PC-3 (cell line): ENCODE results near the gene SCUBE1.

Experiments used
- EZH2 ChIP-seq: fragments of 300-600 bp; sonication (generic); IDR thresholded peaks from one replicate; pipeline ENCODE4 v1.6.1; 2017; ENCODE audit warnings: antibody characterized with exemption, mild to moderate bottlenecking, low read length; ENCODE audit not compliant: unreplicated experiment
- TF ChIP-seq, protein P1 (sequence below): fragments of 300-600 bp; sonication (generic); conservative IDR thresholded peaks from 2 replicates; pipeline ENCODE4 v1.5.1; 2017; ENCODE audit warnings: antibody characterized with exemption, low read depth, mild to moderate bottlenecking, low read length

- TF ChIP-seq, protein P1, sequence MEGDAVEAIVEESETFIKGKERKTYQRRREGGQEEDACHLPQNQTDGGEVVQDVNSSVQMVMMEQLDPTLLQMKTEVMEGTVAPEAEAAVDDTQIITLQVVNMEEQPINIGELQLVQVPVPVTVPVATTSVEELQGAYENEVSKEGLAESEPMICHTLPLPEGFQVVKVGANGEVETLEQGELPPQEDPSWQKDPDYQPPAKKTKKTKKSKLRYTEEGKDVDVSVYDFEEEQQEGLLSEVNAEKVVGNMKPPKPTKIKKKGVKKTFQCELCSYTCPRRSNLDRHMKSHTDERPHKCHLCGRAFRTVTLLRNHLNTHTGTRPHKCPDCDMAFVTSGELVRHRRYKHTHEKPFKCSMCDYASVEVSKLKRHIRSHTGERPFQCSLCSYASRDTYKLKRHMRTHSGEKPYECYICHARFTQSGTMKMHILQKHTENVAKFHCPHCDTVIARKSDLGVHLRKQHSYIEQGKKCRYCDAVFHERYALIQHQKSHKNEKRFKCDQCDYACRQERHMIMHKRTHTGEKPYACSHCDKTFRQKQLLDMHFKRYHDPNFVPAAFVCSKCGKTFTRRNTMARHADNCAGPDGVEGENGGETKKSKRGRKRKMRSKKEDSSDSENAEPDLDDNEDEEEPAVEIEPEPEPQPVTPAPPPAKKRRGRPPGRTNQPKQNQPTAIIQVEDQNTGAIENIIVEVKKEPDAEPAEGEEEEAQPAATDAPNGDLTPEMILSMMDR, result no peak
- TF ChIP-seq EZH2, result no peak
Measured at GRCh38 chr22:43310311-43310710, 32.9 kb downstream of the SCUBE1 start.
